Measurements from ENCODE around the gene GSTM3.

The GSTM3 gene

DNA sequence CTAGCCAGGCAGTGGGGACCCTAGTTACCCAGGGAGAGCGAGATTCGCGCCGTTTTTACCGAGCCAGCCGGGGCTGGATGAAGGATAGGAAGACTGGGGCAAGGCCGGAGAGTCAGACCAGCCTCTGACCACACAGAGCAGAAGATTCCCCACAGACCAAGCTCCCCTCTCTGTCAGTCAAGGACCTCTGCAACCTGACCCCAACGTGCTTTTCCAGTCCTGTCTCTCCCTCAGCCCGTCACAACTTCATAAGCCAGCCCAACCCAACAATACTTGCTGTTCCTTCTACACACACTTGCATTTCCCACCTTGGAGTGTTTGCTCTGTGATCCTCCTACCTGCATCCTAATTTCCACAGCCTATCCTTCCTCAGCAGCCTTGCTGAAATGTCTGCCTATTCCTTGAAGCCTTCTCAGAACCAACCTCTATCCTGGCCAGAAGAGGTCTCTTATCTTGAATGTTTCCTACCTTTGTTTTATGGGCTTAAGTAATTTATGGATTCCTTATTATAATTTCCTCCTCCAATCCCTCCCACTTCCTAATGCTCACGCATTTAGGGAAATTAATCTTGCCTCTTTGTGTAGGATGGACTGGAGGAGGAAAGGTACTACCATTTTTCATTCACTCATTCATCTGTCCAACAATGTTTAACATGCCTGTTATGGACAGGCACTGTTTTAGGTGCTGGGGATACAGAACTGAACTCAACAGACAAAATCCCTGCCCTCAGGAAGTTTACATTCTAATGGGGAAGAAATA lies at the start of gene GSTM3:
Gene GSTM3 (minus strand): TSS at position 424 of the 759 bp plus-strand sequence. CDS start 751 bp downstream, outside the sequence.
- no peak for DNase-seq

DNA sequence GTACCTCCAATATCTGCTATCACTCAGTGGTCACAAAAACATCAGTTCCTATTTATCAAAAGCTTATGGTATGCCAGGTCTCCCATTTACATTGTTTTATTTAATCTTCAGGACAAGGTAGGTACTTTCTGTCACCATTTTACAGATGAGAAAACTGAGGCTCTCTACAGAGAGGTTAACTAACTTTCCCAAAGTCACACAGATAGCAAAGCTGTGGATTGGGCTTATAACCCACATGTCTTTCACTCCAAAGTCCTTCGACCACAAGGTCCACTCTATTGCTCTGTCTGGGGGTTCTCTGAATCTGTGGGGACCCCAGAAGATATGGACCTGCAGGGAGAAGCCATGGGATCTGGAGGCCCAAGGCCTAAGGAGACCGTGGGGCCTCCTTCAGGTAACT lies 49.5 kb upstream of the GSTM3 start:
- no peak for DNase-seq

DNA sequence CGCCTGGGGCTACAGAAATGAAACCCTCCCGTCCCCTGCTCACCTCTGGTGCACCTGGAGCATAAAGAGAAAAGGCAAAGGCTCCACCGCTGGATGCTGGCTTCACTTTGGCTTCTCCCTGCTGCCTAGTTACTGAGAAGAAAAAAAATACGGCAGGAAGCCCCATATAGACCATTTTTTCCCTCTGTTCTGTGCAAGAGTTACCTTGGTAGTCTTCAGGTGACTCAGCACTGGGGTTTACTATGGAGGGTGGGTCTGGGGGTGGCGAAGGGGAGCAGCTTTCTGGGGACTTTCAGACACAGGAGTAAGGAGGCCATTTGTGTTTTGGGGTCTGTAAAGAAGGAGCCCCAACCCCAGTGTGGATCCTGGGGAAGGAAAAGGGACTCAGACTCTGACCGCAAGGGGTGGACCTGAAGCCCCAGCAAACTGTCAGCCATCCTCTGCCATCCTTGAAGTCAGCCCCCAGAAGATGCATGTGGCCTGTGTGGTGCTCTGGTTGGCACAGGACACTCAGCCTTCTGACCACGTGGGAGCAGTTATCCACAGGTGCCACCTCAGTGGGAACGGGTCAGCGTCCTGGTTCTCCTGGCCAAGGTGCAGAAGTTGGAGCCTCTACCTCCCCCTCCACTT lies 48.8 kb upstream of the GSTM3 start:
- DNase-seq = no peak

DNA sequence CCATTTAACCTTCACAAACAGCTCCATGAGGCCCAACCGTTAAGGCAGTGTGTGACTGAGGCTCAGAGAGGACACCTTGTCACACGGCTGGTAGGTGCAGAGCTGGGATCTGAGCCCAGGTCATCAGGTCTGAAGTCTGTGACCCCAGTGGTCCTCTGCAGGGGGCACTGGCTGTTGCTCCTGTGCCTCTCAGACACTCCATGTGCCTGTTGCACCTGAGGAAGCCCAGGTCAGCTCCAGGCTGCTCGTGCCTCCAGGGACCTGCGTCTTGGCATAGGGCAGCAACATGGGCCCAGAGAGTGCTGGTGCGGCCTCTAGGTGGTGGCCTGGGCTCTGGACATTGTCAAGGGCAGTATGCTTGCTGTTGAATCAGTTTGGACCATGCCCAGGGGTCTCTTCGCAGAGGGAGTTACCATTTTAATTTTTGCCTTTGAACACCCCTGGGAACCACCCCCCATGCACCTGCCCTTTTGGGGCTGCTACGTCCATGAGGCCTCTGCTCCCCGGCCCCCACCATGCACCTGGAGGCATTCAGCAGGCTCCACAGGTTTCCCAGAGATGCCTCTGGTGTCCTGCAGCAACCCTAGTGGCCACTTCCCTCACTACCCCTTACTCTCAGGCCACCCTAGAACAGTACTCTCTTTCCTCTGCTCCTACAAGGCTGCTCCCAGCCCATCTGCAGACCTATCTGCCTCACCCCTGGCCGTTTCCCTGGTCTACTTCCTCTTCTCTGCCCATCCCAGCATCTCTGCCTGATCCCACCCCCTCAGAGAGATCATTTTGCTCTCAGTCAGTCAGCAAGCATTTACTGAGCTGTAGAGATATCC lies 48.1 kb upstream of the GSTM3 start:
- no peak for DNase-seq

DNA sequence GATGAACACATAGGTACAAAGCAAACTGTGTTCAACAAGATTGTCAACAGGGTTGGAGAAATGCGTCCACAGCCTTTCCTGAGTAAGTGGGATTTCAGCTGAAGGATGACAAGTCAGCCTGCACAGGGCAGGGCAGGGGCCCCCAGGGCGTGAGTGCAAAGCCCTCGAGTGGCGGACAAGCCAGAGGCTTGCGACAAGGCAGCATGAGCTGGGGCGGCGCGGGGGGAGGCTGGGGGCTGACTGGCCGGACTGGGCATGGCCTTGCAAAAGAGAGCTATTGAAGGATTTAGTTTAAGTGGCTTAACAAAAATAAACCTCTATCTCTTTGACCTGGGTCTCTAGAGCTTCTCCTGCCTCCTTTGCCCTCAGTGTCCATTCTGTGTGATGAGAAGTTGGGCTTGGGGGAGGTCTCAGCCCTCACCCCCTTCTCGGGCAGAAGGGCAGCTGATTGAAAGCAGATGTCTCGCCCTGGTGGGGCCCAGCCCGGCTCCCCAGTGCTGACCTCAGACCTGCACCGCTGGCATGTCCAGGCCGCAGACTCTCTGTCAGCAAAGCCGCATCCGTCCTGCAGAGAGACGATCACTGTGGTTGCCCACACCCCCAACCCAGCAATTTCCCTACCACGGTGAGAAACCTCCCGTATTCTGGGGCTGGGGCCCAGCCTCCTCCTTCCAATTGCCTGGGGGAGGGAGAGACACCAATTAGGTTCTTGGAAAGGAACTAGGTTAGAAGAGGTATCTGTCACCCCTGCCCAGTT lies 47.2 kb upstream of the GSTM3 start:
- no peak for DNase-seq

DNA sequence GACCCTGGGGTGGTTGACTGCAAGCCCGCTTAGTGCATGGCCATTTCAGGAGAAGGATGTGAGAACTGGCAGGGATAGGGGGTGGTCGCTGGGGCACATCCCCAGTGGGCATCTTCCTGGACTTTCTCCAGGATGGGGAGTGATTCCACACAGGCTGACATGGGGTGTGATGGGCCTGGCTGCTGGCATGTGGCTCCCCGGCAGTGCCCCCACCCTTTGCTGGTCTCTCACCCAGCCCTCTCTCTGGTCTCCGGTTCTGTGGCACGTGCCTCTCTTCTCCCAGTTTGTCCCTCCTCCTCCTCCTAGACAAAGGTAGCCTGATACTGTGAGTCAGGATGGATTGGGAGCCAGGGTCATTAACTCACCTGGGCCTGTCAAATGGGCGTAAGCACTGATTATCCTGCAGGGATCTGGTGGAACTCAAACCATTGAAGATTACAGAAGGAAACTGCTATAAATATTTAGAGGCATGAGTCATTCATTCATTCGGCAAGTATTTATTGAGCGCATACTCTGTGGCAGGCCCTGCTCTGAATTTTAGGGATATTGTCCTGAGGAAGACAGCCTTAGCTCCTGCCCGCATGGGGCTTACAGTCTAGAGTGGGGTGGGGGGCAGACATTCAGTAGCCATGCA lies 46.5 kb upstream of the GSTM3 start:
- DNase-seq = no peak

DNA sequence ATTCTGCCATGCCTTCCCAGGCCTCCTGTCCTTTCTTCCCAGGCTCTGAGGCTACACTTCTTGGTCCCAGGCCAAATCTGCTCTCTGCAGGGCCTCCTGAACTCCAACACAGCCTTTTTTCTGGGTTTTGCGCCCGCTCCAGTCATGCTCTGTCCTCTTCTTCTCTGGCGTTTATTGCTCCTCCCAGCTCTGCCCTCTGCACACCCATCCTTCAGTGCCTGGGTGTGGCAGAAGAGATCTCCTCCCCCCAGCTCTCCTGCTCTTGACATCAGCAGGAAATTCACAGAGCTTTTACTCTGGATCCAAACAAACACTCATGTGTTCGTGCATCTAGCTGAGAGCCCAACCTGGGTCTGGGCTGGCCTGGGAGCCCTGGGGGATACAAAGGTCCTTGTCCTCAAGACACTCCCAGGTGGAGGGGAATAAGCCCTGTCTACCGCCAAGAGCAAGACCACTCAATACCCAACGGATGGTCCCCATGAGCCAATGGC lies 45.7 kb upstream of the GSTM3 start:
- no peak for DNase-seq

DNA sequence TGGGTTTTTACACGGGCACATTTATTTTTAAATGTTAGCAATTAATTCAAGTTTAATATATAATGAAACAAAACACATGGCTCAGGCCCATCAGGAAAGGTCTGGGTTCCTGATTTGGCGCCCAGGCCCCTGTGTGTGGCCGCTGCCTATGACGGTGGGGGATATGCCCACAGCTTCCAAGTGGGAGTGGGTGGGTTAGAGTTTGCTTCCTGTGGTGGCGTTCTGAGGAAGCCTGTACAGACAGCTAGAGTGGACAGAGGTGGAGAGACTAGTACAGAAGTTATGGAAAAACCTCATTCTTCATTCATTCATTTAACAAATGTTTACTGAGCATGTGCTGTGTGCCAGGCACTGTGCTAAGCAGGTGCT lies 45.3 kb upstream of the GSTM3 start:
- DNase-seq = no peak

DNA sequence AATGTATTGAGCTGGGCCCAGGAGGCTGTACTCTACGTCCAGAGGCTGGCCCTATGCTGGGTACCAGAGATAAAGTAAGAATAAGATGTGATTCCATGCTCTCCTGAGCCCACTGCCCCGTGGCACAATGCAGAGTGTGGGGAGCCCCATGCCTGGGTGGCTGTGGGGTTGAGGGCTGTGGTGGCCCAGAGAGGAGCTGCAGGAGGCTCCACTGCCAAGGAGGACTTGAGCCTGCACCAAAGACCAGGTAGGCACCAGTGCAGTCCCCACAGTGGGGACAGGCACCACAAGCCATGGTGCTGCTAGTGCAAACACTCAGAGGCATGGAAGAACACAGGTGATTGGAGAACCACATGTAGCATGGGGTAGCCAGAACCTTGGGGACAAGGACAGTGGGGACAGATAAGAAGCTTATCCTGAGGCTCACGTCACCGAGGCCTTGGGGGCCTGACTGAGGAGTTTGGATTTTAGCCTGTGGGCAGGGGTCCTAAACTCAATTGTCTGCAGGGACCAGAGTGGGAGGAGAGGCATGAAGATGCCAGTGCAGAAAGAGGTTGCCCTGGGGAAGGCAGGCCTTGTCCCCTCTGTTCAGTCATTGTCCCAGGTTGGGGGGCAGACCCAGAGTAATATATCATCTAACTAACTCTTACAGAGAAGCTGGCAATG lies 44.7 kb upstream of the GSTM3 start:
- no peak for DNase-seq

DNA sequence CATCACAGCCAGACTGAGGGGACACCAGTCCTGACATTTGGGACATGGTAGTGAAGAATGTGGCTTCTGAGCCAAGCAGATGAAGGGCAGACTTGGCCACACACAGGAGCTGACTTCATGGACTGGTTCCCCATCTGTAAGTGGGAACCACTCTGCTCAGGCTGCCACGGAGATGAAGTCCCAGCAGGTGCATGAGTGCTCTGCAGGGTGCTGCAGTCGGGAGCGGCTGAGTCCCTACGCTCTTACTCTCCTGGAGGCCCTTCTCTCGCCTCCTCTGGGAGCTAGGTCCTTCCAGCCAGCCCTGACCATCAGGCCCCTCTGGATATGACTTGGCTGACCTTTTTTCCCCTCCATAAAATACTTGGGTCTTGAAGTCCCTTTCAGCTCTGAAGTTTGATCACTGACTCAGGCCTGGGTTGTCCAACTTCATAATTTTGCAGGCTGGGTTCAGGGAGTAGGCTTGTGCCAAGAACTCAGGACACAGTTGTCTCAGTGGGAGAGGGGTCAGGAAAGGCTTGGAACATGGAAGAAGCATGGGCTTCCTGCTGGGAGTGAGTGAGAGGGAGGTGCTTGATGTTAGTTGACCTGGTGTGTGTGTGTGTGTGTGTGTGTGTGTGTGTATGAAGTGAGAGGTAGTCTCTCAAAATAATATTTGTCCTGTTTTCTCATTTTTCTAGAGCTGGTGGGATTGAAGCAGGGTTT lies 43.9 kb upstream of the GSTM3 start:
- no peak for DNase-seq

DNA sequence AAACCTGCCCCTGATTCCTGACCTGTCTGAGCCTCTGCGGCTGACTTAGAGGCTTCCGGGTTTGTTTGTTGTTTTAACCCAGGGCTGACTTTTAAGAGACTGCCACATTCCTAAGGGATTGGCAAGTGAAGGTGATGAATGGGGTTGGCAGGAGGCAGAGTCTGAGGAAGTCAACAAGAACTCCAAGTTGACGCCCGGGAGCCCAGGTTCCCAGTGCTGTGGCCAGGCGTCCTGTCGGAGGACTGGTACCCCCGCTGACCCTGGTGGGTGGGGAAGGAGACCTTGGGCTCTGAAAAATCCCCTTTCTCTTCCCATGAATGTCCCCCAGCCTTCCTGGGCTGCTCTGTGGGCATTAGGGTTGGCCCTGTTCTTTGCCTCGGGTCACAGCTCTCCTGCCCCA lies 42.6 kb upstream of the GSTM3 start:
- no peak for DNase-seq

DNA sequence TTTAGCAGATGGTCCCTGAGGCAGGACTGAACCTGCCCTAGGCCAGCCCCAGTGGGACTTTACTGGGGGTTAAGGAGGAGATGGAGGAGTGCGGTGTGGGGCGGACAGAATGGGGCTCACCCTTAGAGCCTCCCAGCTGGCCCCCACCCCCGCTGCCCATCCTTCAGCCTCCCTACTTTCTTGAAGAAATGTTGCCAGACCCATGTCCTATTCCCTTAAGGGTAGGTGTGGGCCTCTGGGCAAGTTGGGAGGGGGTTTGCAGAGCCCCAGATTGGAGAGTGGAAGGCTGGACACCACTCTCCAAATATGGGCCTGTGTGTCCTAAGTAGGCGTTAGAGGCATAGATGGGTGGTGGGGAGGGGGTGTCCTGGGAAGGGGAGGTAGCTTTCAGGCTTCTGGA lies 42.1 kb upstream of the GSTM3 start:
- DNase-seq = peak; percentile 55

DNA sequence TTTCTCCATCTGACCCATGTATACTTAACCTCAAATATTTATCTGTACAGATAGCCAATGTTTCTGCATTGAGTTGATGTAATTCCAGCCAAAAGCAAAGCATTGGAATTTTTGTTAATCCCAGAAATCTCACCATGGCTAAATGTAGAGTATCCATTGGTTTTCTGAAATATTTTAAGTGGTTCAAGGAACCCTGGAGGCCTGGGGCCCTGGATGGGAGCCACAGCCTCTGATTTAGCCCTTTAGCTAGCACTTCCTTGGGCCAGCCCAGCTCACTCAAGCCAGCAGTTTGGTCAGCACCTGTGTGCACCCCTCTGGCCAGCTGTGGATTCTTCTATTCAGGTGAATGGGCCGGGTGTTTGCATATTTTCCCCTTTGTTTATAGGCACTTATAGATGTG lies 41.7 kb upstream of the GSTM3 start:
- DNase-seq = no peak

DNA sequence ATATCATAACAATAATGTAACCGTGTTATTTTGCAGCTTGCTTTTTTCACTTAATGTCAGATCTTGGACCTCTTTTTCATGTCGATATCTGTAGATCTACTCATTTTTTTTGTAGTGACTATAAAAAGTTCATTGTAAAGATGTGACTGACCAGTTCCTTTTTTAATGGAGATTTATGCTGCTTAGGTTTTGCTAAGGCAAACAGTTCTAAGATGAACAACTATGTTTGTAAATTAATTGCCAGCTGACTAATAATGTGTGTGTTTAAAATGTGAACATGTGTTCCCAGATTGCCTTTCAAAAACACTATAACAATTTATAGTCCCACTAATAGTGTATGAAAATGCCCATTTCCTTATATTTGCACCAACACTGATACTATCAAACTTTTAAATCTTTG lies 41.0 kb upstream of the GSTM3 start:
- no peak for DNase-seq

DNA sequence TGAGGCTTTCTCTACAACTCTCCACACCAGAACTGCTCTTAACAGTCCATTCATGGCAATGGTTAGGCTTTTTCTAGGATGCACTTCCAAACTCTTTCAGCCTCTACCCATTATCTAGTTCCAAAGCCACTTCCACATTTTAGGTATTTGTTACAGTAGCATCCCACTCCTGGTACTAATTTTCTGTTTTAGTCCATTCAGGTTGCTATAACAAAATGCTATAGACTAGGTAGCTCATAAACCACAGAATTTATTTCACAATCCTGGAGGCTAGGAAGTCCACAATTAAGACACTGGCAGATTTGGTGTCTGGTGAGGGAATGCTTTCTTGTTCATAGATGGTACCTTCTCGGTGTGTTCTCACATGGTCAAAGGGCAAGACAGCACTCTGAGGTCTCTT lies 40.1 kb upstream of the GSTM3 start:
- no peak for DNase-seq

DNA sequence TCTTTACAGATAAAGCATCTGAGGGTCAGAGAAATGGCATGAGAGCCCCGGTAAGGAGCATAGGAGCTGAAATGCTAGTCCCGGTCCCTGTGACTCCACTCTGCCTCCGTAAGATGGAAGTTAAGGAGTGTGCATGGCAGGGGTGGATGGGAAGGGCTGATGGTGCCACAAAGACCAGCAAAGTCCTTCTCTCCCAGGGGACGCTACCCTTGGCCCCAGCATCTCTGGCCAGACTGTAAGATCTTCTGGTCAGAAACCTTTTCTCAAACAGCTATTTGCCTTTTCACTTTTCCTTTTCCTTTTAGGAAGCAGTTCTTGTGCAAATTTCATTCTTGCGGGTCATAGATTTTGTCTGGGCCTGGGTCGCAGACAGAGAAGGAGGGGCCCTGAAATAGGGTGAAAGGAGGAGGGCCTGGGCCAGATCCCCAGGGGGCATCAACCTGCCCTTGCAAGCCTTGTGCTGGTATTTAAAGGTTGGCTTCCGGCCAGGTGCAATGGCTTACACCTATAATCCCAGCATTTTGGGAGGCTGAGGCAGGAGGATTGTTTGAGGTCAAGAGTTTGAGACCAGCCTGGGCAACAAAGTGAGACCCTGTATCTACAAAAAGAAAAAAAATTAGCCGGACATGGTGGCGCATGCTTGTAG lies 37.3 kb upstream of the GSTM3 start:
- no peak for DNase-seq

DNA sequence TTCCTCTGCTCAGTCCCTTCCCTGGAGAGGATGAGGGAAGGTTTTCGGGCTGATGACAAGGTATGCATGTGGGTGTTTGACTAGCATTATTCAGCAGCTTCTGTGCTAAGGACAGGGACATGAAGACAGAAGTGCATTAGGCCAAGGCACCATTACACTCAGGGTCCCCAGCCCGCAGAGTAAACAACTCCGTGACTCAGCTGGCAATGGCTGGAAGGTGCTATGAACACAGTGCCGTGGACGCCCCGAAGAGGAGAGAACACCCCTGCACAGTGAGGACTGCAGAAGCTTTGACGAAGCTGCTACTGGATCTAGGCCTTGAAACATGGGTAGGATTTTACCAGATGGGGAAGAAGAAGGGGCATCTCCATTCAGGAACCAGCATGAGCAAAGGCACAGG lies 36.6 kb upstream of the GSTM3 start:
- DNase-seq = no peak

DNA sequence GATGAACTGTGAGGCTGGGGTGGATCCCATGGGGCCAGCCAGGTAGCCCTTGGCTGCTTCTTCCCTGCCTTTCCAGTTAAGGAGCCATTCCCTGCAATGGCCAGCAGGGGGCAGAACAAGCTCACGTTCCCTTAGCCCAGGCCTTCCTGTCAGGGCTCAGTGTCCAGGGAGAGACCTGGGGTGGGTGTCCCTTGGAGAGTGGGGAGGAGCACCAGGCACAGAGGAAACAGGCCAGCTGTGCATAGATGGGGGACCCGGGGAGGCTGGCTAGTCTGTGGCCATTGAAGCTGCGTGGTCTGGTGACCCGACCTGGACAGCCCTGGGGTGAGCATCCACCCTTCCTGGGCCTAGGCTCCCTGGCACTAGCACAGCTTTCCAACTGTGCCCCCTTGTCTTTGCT lies 36.1 kb upstream of the GSTM3 start:
- peak; percentile 63 for DNase-seq

DNA sequence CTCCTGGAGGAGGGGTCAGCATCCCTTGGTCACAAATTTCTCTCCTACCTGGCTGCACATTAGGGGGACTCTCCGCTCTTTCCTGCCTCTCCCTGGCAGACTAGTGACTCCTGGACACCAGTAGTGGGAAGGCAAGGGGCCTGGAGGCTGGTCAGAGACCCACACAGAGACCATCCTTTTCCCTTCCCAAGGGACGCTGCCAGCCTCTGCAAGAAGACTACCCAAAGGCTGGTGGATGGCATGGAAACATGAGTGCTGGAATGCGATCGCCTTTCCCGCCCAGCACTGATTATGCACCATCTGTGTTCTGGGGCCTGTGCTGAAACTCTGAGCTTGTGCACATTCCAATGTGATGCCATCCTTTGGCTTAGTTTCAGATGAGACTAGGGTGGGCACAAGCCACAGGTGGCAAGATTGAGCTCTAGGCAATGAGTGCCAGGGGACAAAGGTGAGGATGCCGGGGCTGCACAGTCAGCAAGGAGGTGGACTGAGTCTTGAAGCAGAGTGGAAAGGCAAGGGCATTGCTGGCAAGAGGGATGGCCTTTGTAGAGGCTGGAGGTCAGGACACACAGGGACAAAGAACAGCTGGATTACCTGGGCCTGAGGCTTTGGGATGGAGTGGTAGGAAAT lies 35.5 kb upstream of the GSTM3 start:
- DNase-seq = no peak

DNA sequence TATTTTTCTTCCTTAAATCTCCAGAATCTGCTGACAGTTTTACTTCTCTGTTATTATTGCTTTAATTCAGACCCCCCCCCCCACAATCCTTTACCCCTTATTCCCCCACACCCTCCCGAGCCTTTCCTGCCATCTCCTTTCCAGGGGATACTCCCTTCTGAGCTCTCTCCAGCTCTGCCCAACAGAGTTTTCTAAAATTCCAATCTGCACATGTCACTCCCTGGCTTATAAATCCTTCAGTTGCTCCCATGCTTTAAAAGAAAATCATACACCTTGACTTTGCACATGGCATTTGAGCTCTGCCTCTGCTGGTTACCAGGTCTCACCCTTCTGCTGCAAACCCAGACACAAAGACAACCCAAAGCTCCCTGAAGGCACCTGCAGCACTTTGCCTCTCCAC lies 34.6 kb upstream of the GSTM3 start:
- no peak for DNase-seq
